ENCODE data around the gene UBE2O.
A peak's percentile ranks its signal among the peaks of the same experiment; 100 is the strongest.

Gene UBE2O

GRCh38 chr17:76487451-76488192, 34.7 kb upstream of the UBE2O start:
- H3K27ac ChIP-seq (ENCODE audit: low read depth, low read length) = no peak overlapping the region
- no peaks in the 10 kb centered on the region for H3K9me3 ChIP-seq (ENCODE audit: control insufficient read depth, insufficient read depth, low read length)
- H3K4me1 ChIP-seq (ENCODE audit: control insufficient read depth, low read length) = peaks cover 59% of the 10 kb centered on the region
- no peaks in the 10 kb centered on the region for H4K20me1 ChIP-seq (ENCODE audit: control insufficient read depth, insufficient read depth, low read depth, low read length)
- peaks cover 3% of the 10 kb centered on the region for H3K79me2 ChIP-seq (ENCODE audit: control insufficient read depth, low read length)
- H3K9me2 ChIP-seq (replicated peaks; ENCODE audit: control insufficient read depth, low read length) = no peaks in the 10 kb centered on the region
- TF ChIP-seq CTCF (IDR thresholded peaks at IDR 0.05; ENCODE audit: low read depth, low read length, poor library complexity, severe bottlenecking) (no peak), EZH2phosphoT487 (IDR thresholded peaks at IDR 0.05; ENCODE audit: borderline replicate concordance, low read length) (no peak)
- H3K4me2 ChIP-seq (ENCODE audit: low read length) = no peak overlapping the region
- H3K4me3 ChIP-seq (ENCODE audit: low read length) = no peak overlapping the region
- peaks cover 12% of the 10 kb centered on the region for H3F3A ChIP-seq (ENCODE audit: control insufficient read depth, insufficient read depth)
- H3K36me3 ChIP-seq (ENCODE audit: control insufficient read depth, low read length) = peaks cover 11% of the 10 kb centered on the region
- H3K27me3 ChIP-seq (ENCODE audit: control insufficient read depth, low read length) = no peaks in the 10 kb centered on the region

GRCh38 chr17:76485569-76485968, 32.6 kb upstream of the UBE2O start:
- peaks cover 60% of the 10 kb centered on the region for H3K4me1 ChIP-seq (ENCODE audit: control insufficient read depth, low read length)
- H3K4me2 ChIP-seq (ENCODE audit: low read length) = peak overlapping the region; percentile 49

GRCh38 chr17:76484228-76484725, 31.3 kb upstream of the UBE2O start:
- Histone ChIP-seq H3K4me2 (ENCODE audit: low read length) (no peak overlapping the region), H4K20me1 (ENCODE audit: control insufficient read depth, insufficient read depth, low read depth, low read length) (no peaks in the 10 kb centered on the region), H3F3A (ENCODE audit: control insufficient read depth, insufficient read depth) (peaks cover 24% of the 10 kb centered on the region), H3K4me1 (ENCODE audit: control insufficient read depth, low read length) (peaks cover 72% of the 10 kb centered on the region), H3K27ac (ENCODE audit: low read depth, low read length) (no peak overlapping the region), H3K79me2 (ENCODE audit: control insufficient read depth, low read length) (no peaks in the 10 kb centered on the region; the same call in none of the 2 replicates), H3K4me3 (ENCODE audit: low read length) (no peak overlapping the region), H3K9me3 (ENCODE audit: control insufficient read depth, insufficient read depth, low read length) (no peaks in the 10 kb centered on the region), H3K27me3 (ENCODE audit: control insufficient read depth, low read length) (no peaks in the 10 kb centered on the region), H3K36me3 (ENCODE audit: control insufficient read depth, low read length) (peaks cover 28% of the 10 kb centered on the region), H3K9me2 (replicated peaks; ENCODE audit: control insufficient read depth, low read length) (no peaks in the 10 kb centered on the region)
- TF ChIP-seq CTCF (IDR thresholded peaks at IDR 0.05; ENCODE audit: low read depth, low read length, poor library complexity, severe bottlenecking) (no peak), EZH2phosphoT487 (IDR thresholded peaks at IDR 0.05; ENCODE audit: borderline replicate concordance, low read length) (no peak)

More at GRCh38 chr17:76485569-76485968, 32.6 kb upstream of the UBE2O start:
- H3K36me3 ChIP-seq (ENCODE audit: control insufficient read depth, low read length) = peaks cover 21% of the 10 kb centered on the region
- TF ChIP-seq EZH2phosphoT487 (IDR thresholded peaks at IDR 0.05; ENCODE audit: borderline replicate concordance, low read length) = no peak
- no peak for TF ChIP-seq CTCF (IDR thresholded peaks at IDR 0.05; ENCODE audit: low read depth, low read length, poor library complexity, severe bottlenecking)
- H3K27me3 ChIP-seq (ENCODE audit: control insufficient read depth, low read length) = no peaks in the 10 kb centered on the region
- no peak overlapping the region for H3K4me3 ChIP-seq (ENCODE audit: low read length)
- peak overlapping the region; percentile 57 for H3K27ac ChIP-seq (ENCODE audit: low read depth, low read length)
- H4K20me1 ChIP-seq (ENCODE audit: control insufficient read depth, insufficient read depth, low read depth, low read length) = no peaks in the 10 kb centered on the region
- H3F3A ChIP-seq (ENCODE audit: control insufficient read depth, insufficient read depth) = peaks cover 24% of the 10 kb centered on the region
- no peaks in the 10 kb centered on the region for H3K9me2 ChIP-seq (replicated peaks; ENCODE audit: control insufficient read depth, low read length)
- H3K9me3 ChIP-seq (ENCODE audit: control insufficient read depth, insufficient read depth, low read length) = no peaks in the 10 kb centered on the region
- H3K79me2 ChIP-seq (ENCODE audit: control insufficient read depth, low read length) = no peaks in the 10 kb centered on the region; the same call in 1 of the 2 replicates
